HG02870 (cell line): ENCODE data around the gene HOXD8.
A peak's percentile ranks its signal among the peaks of the same experiment; 100 is the strongest.

Experiments
- ATAC-seq: cut with Tn5 transposase; IDR thresholded peaks from one replicate; pipeline ENCODE4 v1.9.1; 2021; ENCODE audit warnings: mild to moderate bottlenecking, moderate library complexity; ENCODE audit not compliant: unreplicated experiment

The HOXD8 gene

GRCh38 chr2:176090862-176091261 lies 38.6 kb upstream of the HOXD8 start:
- no peak for ATAC-seq

GRCh38 chr2:176091329-176092258 lies 37.9 kb upstream of the HOXD8 start:
- no peak for ATAC-seq

DNA sequence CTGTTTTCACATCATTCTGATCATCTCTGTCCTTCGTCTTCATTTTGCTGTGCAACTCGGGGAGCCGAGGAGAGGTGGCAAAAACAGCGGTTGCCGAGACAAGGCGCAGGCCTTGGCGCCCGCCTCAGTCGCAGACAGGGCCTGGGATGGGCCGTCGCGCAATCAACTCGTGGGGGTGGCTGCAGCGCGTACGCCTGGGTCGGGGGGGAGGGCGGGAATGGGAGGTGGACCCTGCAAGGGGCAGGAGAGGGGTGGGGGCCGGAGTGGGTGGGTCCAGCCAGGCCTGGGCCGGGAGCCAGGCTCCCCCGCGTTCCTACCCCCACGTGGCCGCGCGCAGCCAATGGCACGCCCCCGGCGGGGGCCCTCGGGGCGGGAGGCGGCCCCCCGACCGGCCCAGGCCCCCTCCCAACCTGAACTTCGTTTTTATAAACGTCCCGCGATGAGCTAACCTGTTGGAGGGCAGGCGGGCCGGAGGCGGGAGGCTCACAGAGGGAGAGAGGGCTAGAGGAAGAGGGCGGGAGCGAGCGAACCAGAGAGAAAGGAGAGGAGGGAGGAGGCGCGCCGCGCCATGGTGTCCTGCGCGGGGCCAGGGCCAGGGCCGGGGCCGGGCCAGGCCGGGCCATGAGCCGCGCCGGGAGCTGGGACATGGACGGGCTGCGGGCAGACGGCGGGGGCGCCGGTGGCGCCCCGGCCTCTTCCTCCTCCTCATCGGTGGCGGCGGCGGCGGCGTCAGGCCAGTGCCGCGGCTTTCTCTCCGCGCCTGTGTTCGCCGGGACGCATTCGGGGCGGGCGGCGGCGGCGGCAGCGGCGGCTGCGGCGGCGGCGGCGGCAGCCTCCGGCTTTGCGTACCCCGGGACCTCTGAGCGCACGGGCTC lies 37.0 kb upstream of the HOXD8 start, which contains the start of gene HOXD13:
TSS of gene HOXD13 (plus strand) at position 452 of the 875 bp plus-strand sequence. CDS start at position 622, 170 bp downstream.
- ATAC-seq, result no peak

DNA sequence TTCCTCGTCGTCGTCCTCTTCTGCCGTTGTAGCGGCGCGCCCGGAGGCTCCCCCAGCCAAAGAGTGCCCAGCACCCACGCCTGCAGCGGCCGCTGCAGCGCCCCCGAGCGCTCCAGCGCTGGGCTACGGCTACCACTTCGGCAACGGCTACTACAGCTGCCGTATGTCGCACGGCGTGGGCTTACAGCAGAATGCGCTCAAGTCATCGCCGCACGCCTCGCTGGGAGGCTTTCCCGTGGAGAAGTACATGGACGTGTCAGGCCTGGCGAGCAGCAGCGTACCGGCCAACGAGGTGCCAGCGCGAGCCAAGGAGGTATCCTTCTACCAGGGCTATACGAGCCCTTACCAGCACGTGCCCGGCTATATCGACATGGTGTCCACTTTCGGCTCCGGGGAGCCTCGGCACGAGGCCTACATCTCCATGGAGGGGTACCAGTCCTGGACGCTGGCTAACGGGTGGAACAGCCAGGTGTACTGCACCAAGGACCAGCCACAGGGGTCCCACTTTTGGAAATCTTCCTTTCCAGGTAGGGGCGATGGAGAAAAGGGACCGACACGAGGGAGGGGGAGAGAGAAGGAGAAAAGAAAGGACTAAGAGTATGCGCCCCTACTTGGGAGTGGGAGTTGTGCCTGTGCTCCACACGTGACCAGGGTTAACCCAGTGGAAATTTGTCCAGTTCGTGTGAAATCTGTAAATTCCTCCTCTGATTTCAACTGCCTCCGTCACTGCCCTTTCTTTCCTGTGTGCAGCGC lies 36.2 kb upstream of the HOXD8 start:
- ATAC-seq, result no peak

DNA sequence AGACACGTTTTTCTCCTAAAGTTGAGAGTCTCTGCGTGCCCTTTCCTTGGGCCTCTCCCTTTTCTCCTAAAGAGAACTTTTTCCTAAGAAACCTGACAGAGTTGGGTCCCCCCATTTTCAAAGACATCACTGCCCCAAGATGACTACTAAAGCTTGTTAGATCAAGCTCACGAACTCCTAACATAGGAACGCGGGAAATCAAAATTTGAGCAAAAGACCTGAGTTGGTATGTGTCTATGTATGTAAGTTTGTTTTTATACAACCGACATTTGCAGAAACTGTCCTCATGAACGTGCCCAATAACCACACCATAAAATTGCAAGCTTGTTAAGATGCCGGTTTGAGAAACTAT lies 35.6 kb upstream of the HOXD8 start:
- ATAC-seq, result no peak

DNA sequence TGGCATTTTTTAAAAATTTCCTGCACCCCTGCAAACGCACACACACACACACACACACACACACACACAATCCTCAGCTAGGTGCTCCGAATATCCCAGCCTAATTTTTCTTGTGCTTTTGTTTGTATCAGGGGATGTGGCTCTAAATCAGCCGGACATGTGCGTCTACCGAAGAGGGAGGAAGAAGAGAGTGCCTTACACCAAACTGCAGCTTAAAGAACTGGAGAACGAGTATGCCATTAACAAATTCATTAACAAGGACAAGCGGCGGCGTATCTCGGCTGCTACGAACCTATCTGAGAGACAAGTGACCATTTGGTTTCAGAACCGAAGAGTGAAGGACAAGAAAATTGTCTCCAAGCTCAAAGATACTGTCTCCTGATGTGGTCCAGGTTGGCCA lies 35.2 kb upstream of the HOXD8 start:
- ATAC-seq, result no peak

DNA sequence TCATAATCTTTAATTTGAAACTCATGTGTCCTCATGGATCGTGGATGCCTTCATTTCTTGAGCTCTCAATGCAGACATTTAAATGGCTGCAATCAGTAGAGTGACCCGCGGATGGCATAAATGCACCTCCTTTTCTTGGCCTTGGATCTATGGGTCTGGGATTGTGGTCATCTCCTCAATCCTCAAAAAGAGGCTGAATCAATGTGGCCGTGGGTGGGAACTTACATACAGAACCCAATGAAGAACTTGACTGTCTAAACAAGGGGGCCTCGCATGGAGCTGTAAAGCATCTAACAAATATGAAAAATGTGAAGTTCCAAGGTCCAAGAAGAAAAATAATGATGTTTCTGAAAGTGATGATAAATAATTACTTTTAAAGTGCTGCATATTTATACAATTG lies 34.1 kb upstream of the HOXD8 start:
- ATAC-seq, result no peak

DNA sequence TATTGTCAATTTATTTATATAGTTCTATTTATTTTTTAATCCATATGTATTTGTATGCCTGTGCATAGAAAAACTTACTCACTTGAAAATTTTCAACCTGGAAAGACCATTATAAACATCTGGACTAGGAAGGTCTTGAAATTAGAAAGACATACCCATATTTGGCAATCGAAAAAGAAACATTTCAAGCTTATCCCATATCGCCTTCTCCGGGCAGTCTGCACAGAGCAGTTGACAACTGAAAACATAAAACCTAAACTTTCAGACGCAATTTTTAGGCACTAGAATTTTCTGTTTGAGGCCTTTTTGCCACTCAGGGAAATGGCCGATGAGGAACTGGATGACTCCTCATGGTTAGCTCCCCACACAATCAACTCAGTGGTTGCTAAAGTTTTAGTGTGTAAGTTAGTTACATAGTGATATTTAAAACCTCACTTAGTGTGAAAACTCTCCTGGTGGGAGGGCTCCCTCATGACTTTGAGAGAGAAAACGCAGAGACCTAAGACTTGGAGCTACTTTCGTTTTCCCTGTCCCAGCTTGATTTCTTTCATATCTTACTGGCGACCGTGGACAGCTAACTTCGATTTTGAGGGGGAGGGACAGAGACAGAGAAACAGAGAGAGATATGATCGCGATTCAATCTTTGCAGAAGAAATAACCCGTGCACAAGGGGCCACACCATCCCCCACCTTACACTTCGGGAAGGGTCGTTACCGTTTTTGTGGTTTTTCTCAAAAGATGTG lies 33.1 kb upstream of the HOXD8 start:
- no peak for ATAC-seq

DNA sequence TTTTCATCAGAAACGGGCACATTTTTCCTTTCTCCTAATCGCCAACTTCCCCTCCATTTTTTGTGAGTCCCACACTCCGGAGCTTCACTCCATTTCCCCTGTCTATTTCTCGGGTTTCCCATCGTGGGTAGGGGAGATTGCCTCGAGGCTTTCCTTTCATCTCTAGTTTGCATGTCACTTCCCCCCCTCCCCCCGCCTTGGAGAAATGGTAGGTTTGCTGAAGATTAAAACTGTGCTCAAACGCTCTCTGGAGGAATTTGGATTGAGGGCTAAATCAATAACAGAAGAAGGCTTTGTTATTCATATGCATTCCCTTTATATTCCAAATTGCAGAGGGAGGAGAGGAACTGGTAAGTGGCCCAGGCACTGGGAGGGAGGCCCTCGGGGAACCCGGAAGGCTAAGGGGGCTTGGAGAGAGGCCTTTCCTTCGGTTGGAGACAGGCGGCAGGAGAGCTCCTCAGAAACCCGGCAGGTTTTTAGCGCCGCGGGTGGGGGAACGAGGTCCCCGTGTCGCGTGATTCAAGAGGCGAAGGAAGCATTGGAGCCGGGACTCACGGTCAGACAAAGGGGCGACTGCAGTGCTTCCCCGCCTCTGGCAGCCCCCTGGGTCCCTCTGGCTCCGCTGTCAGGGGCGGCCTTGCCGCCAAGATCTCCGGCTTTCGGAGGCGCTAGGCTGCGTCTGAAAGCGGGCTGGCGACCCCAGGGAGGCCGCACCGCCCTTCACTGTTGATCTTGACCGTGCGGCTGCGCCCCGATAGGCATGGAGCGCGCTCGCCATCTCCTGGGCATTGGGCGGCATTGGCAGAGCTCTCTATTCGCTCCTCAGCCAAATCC lies 32.3 kb upstream of the HOXD8 start:
- ATAC-seq, result peak; percentile 81

GRCh38 chr2:176097820-176098365 lies 31.6 kb upstream of the HOXD8 start:
- ATAC-seq, result no peak

DNA sequence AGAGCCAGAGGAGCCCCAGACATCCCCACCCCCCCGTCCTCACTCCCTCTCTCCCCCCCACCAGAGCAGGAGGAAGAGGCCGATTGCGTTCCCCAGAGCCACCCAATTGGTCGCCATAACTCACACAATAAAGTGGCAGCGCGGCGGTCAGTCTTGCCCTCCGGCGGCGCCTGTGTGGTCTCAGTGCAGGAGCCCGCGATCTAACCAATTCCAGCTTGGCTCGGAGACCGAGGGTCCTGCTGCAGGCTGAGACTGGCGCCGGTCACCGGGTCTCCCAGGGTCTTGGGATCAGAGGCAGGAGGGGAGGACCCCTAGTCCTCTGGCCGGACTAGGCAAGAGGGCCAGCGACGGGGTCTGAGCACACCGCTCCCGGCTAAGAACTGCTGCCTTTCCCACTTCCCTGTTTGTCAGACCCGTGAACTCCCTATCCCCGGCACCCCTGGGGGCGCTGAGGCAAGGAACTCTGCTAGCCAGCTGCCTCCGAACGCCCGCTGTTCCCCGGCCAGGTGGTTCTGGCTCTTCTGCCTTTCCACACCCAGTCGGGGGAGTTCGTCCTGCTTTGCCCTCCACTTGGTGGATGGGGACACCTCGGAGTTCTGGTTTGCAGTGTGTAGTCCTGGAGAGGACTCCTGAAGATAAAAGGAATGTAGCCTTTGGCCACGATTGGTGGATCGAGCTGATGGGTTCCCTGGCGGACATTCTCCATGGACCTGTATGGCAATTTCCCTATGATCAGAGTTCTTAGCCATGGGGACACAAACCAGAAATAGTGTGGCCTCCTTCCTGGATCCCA lies 30.9 kb upstream of the HOXD8 start:
- no peak for ATAC-seq

- ATAC-seq, result no peak
Observed at GRCh38 chr2:176099159-176099727, 30.3 kb upstream of the HOXD8 start.

- no peak for ATAC-seq
Observed at GRCh38 chr2:176099728-176100546, 29.6 kb upstream of the HOXD8 start, which contains the start of gene HOXD12. TSS of gene HOXD12 (plus strand) at chr2:176099795. CDS start at chr2:176099802, 7 bp downstream.

- ATAC-seq, result no peak
Observed at GRCh38 chr2:176100547-176101140, 28.9 kb upstream of the HOXD8 start.

- ATAC-seq, result no peak
Observed at GRCh38 chr2:176101216-176101830, 28.2 kb upstream of the HOXD8 start.

GRCh38 chr2:176101842-176102241 lies 27.7 kb upstream of the HOXD8 start:
- ATAC-seq, result no peak
